ENCODE results near the gene LMNTD2.

LMNTD2 gene

GRCh38 chr11:555227-555779 lies 5.2 kb downstream of the LMNTD2 start:
- Histone ChIP-seq H3K27ac (no peak overlapping the region), H3K9me3 (no peaks in the 10 kb centered on the region), H3K36me3 (no peaks in the 10 kb centered on the region), H3K4me3 (peak overlapping the region in 1 of 2 donors; percentile 35), H3K4me1 (peaks cover 0 to 29% (median 22%) of the 10 kb centered on the region in 4 donors), H3K27me3 (peaks cover 13 to 94% of the 10 kb centered on the region in 2 donors)
- peak in 1 of 2 experiments; percentile 11 for TF ChIP-seq CTCF (IDR thresholded peaks at IDR 0.05)
- DNase-seq: no peak
- intact Hi-C loops (cut with DNase I; ENCODE audit: low total_unique reads): loop anchor here (2.0 kb wide), 1 partner anchor 173 kb away; no protein-coding TSS in a partner anchor

GRCh38 chr11:554428-555226 lies 5.9 kb downstream of the LMNTD2 start:
- Histone ChIP-seq H3K4me1 (peaks cover 0 to 23% (median 18%) of the 10 kb centered on the region in 4 donors), H3K27me3 (peaks cover 13 to 100% of the 10 kb centered on the region in 2 donors), H3K9me3 (no peaks in the 10 kb centered on the region), H3K36me3 (no peaks in the 10 kb centered on the region), H3K4me3 (peak overlapping the region in 1 of 2 donors; percentile 35), H3K27ac (no peak overlapping the region)
- DNase-seq: no peak
- intact Hi-C loops (cut with DNase I; ENCODE audit: low total_unique reads): loop anchor here (2.0 kb wide), 1 partner anchor 174 kb away; no protein-coding TSS in a partner anchor
- TF ChIP-seq CTCF (IDR thresholded peaks at IDR 0.05): peak; percentile 47 to 54

DNA sequence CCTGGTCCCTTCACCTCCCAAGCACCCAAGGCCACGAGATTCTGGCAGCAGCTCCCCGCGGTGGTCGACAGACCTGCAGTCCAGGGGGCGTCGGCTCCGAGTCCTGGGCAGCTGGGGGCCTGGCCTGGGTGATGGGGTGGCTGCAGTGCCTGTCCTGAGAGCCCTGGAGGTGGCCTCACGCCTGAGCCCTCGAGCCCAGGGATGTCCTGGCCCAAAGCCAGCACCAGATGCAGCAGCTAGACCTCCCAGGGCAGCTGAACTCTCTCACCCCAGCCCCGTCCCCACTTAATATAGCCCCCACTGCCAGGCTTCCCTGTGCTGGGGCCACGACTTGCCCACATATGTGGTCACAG lies 6.6 kb downstream of the LMNTD2 start:
- peaks cover 13 to 99% of the 10 kb centered on the region in 2 donors for H3K27me3 ChIP-seq
- H3K4me1 ChIP-seq: peaks cover 0 to 23% (median 18%) of the 10 kb centered on the region in 4 donors
- no peak overlapping the region for H3K27ac ChIP-seq
- H3K9me3 ChIP-seq: no peaks in the 10 kb centered on the region
- intact Hi-C loops (cut with DNase I; ENCODE audit: low total_unique reads): loop anchor here (2.0 kb wide), 1 partner anchor 175 kb away; no protein-coding TSS in a partner anchor
- DNase-seq: no peak
- H3K4me3 ChIP-seq: no peak overlapping the region
- no peak for TF ChIP-seq CTCF (IDR thresholded peaks at IDR 0.05)
- H3K36me3 ChIP-seq: no peaks in the 10 kb centered on the region

- intact Hi-C loops (cut with DNase I; ENCODE audit: low total_unique reads): no loop called here
- no peak for DNase-seq
- peaks cover 13 to 92% of the 10 kb centered on the region in 2 donors for H3K27me3 ChIP-seq
- no peaks in the 10 kb centered on the region for H3K9me3 ChIP-seq
- H3K4me3 ChIP-seq: no peak overlapping the region
- peaks cover 0 to 23% (median 18%) of the 10 kb centered on the region in 4 donors for H3K4me1 ChIP-seq
- H3K27ac ChIP-seq: no peak overlapping the region
- H3K36me3 ChIP-seq: no peaks in the 10 kb centered on the region
- no peak for TF ChIP-seq CTCF (IDR thresholded peaks at IDR 0.05)
These were observed 7.2 kb downstream of the LMNTD2 start for GRCh38 chr11:553083-553987.

DNA sequence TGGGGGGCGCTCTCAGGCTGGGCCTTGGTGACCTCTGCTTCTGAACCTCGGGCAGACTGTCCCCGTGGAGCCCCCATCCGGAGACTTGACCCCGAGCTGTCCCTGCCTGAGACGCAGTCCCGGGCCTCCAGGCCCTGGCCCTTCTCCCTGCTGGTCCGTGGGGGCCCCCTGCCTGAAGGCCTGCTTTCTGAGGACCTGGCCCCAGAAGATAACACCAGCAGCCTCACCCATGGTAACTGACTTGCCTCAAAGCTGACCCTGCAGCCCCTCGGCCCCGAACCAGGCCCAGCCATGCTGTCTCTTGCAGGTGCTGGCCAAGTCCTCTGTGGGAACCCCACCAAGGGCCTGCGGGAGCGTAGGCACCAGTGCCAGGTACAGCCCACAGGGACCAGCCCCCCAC lies 8.9 kb downstream of the LMNTD2 start:
- TF ChIP-seq CTCF (IDR thresholded peaks at IDR 0.05): no peak
- Histone ChIP-seq H3K36me3 (no peaks in the 10 kb centered on the region), H3K27ac (no peak overlapping the region), H3K9me3 (no peaks in the 10 kb centered on the region), H3K4me3 (no peak overlapping the region), H3K4me1 (peaks cover 0 to 23% (median 18%) of the 10 kb centered on the region in 4 donors), H3K27me3 (peaks cover 13 to 75% of the 10 kb centered on the region in 2 donors)
- intact Hi-C loops (cut with DNase I; ENCODE audit: low total_unique reads): no loop called here
- DNase-seq: no peak

Data from tibial artery (tissue), 4 donors.